ENCODE measurements around the gene CELA3A.
"Not testable (repeated sequence)": the region's sequence is repeated elsewhere in the genome, so short reads cannot be mapped to it uniquely, and the experiment has no call there.

Gene CELA3A

DNA sequence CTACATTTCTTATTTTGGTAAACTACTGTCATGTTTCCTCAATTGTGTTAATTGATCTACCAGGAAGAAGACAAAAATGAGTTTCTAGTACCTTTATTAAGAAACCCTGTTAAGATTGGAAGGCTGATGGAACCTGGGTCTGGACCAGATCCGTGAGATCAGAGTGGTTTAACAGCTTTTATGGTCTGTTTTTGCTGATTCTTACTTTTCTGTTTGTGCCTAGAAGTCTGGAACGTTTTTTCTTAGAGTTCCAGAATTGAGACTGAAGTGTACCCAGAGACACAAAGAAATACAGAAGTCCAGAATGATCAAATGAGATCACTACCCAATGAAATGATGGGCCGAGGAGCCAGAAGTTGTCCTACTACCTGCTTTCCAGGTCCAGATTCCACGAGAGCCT is 28.6 kb downstream of the CELA3A start:
- Histone ChIP-seq H3K9me2 (replicated peaks; ENCODE audit: low read depth, low read length) (no peaks in the 10 kb centered on the region), H3K4me1 (ENCODE audit: insufficient read depth, low read length, poor library complexity, severe bottlenecking) (peaks cover 5% of the 10 kb centered on the region), H3K9ac (ENCODE audit: low read depth, low read length, poor library complexity, severe bottlenecking) (no peak overlapping the region), H3F3A (ENCODE audit: low read depth) (0 out of 2 replicates have a peak, but pooled peaks cover 1% of the 10 kb centered on the region), H3K4me3 (ENCODE audit: low read length, poor library complexity, severe bottlenecking) (no peak overlapping the region), H3K9me3 (ENCODE audit: insufficient read depth, low read depth, low read length) (no peaks in the 10 kb centered on the region), H4K20me1 (ENCODE audit: insufficient read depth, low read length, poor library complexity, severe bottlenecking) (peaks cover 8% of the 10 kb centered on the region), H2AFZ (ENCODE audit: low read length) (no peak overlapping the region), H3K27me3 (ENCODE audit: insufficient read depth, low read length, poor library complexity, severe bottlenecking) (no peaks in the 10 kb centered on the region), H3K36me3 (ENCODE audit: insufficient read depth, low read length) (no peaks in the 10 kb centered on the region), H3K79me2 (ENCODE audit: insufficient read depth, low read length) (peaks cover 13% of the 10 kb centered on the region), H3K4me2 (ENCODE audit: low read depth, low read length, poor library complexity, severe bottlenecking) (no peak overlapping the region)
- no peak for TF ChIP-seq EZH2phosphoT487 (IDR thresholded peaks at IDR 0.05; ENCODE audit: borderline replicate concordance)
- TF ChIP-seq, protein P1, sequence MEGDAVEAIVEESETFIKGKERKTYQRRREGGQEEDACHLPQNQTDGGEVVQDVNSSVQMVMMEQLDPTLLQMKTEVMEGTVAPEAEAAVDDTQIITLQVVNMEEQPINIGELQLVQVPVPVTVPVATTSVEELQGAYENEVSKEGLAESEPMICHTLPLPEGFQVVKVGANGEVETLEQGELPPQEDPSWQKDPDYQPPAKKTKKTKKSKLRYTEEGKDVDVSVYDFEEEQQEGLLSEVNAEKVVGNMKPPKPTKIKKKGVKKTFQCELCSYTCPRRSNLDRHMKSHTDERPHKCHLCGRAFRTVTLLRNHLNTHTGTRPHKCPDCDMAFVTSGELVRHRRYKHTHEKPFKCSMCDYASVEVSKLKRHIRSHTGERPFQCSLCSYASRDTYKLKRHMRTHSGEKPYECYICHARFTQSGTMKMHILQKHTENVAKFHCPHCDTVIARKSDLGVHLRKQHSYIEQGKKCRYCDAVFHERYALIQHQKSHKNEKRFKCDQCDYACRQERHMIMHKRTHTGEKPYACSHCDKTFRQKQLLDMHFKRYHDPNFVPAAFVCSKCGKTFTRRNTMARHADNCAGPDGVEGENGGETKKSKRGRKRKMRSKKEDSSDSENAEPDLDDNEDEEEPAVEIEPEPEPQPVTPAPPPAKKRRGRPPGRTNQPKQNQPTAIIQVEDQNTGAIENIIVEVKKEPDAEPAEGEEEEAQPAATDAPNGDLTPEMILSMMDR (conservative IDR thresholded peaks at IDR 0.05; ENCODE audit: low read length) = no peak

DNA sequence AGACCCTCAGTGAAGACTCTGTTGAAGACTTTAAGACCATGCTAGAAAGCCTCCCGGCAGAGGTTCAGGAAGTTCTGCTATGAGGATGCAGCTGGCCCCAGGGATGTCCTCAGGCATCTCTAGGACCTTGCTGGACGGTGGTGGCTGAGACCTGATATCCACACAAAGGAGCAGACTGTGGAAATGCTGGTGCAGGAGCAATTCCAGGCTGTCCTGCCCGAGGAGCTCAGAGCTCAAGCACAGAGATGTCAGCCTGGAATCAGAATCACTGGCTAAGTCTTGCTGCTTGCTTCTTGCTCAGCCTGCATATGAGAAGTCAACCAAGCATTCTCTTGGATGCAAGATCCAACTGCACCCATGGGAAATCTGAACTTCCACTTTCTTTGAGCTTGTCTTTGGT is 29.0 kb downstream of the CELA3A start:
- H3K27me3 ChIP-seq (ENCODE audit: insufficient read depth, low read length, poor library complexity, severe bottlenecking) = no peaks in the 10 kb centered on the region
- peaks cover 13% of the 10 kb centered on the region for H3K79me2 ChIP-seq (ENCODE audit: insufficient read depth, low read length)
- no peak for TF ChIP-seq EZH2phosphoT487 (IDR thresholded peaks at IDR 0.05; ENCODE audit: borderline replicate concordance)
- TF ChIP-seq, protein P1 (conservative IDR thresholded peaks at IDR 0.05; ENCODE audit: low read length) = no peak
- H3K9me3 ChIP-seq (ENCODE audit: insufficient read depth, low read depth, low read length) = no peaks in the 10 kb centered on the region
- no peak overlapping the region for H3K4me3 ChIP-seq (ENCODE audit: low read length, poor library complexity, severe bottlenecking)
- H3K4me2 ChIP-seq (ENCODE audit: low read depth, low read length, poor library complexity, severe bottlenecking) = no peak overlapping the region
- H3K9ac ChIP-seq (ENCODE audit: low read depth, low read length, poor library complexity, severe bottlenecking) = no peak overlapping the region
- H2AFZ ChIP-seq (ENCODE audit: low read length) = no peak overlapping the region
- H3F3A ChIP-seq (ENCODE audit: low read depth) = no peaks in the 10 kb centered on the region
- H3K4me1 ChIP-seq (ENCODE audit: insufficient read depth, low read length, poor library complexity, severe bottlenecking) = peaks cover 5% of the 10 kb centered on the region
- no peaks in the 10 kb centered on the region for H3K9me2 ChIP-seq (replicated peaks; ENCODE audit: low read depth, low read length)
- peaks cover 8% of the 10 kb centered on the region for H4K20me1 ChIP-seq (ENCODE audit: insufficient read depth, low read length, poor library complexity, severe bottlenecking)
- H3K36me3 ChIP-seq (ENCODE audit: insufficient read depth, low read length) = no peaks in the 10 kb centered on the region

DNA sequence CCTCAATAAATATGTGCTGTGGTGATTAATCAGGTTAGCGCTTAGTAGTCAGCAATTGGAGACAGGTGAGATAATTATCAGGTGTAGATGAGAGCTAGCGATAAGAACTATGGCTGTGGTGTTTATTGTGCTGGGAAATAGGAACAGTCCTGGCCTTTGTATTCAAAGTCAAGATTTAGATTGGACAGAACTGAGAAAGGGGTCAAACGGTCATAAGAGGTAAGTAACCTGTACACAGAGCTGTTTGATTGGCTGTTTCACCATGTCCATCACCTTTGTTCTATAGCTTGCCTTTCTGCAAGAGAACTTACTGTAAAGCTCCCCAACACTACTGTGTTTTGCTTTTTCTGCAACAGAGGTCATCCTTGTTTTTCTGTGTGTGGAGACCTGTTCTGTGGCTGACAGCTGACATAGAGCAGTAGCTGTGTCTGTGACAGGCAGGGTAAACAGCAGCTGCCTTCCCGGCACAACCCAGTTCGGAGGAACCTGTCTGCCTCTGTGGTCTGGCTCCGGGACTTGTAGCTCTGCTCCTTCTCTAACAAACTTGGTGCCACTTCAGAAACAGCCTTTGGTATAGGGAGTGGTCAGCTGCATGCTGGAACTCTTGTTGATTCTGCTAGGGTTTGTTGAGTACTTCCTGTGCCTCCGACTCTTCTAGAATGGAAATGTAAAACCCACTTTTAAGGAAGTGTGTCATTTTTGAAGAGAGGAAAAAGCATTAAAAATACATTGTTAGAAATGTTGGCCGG is 29.9 kb downstream of the CELA3A start:
- Histone ChIP-seq H3K27me3 (ENCODE audit: insufficient read depth, low read length, poor library complexity, severe bottlenecking) (no peaks in the 10 kb centered on the region), H3F3A (ENCODE audit: low read depth) (no peaks in the 10 kb centered on the region)

DNA sequence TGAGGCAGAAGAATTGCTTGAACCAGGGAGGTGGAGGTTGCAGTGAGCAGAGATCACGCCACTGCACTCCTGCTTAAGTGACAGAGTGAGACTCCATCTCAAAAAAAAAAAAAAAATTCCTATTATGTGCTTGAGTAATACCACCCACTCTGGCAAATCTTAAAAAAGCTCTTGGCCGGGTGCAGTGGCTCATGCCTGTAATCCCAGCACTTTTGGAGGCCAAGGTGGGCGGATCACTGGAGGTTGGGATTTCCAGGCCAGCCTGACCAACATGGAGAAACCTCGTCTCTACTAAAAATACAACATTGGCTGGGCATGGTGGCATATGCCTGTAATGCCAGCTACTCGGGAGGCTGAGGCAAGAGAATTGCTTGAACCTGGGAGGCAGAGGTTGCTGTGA is 33.4 kb downstream of the CELA3A start:
- H3K36me3 ChIP-seq (ENCODE audit: insufficient read depth, low read length); H3K4me2 ChIP-seq (ENCODE audit: low read depth, low read length, poor library complexity, severe bottlenecking); H3K9me2 ChIP-seq (replicated peaks; ENCODE audit: low read depth, low read length); H3K9me3 ChIP-seq (ENCODE audit: insufficient read depth, low read depth, low read length); H3F3A ChIP-seq (ENCODE audit: low read depth); H2AFZ ChIP-seq (ENCODE audit: low read length); H3K27me3 ChIP-seq (ENCODE audit: insufficient read depth, low read length, poor library complexity, severe bottlenecking); H4K20me1 ChIP-seq (ENCODE audit: insufficient read depth, low read length, poor library complexity, severe bottlenecking); H3K9ac ChIP-seq (ENCODE audit: low read depth, low read length, poor library complexity, severe bottlenecking); H3K79me2 ChIP-seq (ENCODE audit: insufficient read depth, low read length); H3K4me3 ChIP-seq (ENCODE audit: low read length, poor library complexity, severe bottlenecking): not testable (repeated sequence)
- peaks cover 17% of the 10 kb centered on the region for H3K4me1 ChIP-seq (ENCODE audit: insufficient read depth, low read length, poor library complexity, severe bottlenecking)

More for the DNA sequence above, 29.9 kb downstream of the CELA3A start:
- H3K4me3 ChIP-seq (ENCODE audit: low read length, poor library complexity, severe bottlenecking) = no peak overlapping the region
- no peak for TF ChIP-seq EZH2phosphoT487 (IDR thresholded peaks at IDR 0.05; ENCODE audit: borderline replicate concordance)
- TF ChIP-seq, protein P1 (conservative IDR thresholded peaks at IDR 0.05; ENCODE audit: low read length) = no peak
- H3K9me2 ChIP-seq (replicated peaks; ENCODE audit: low read depth, low read length) = no peaks in the 10 kb centered on the region
- H3K4me2 ChIP-seq (ENCODE audit: low read depth, low read length, poor library complexity, severe bottlenecking) = no peak overlapping the region
- H3K9ac ChIP-seq (ENCODE audit: low read depth, low read length, poor library complexity, severe bottlenecking) = no peak overlapping the region
- H3K4me1 ChIP-seq (ENCODE audit: insufficient read depth, low read length, poor library complexity, severe bottlenecking) = peaks cover 3% of the 10 kb centered on the region
- peaks cover 2% of the 10 kb centered on the region for H4K20me1 ChIP-seq (ENCODE audit: insufficient read depth, low read length, poor library complexity, severe bottlenecking)
- H3K9me3 ChIP-seq (ENCODE audit: insufficient read depth, low read depth, low read length) = no peaks in the 10 kb centered on the region
- H3K79me2 ChIP-seq (ENCODE audit: insufficient read depth, low read length) = peaks cover 7% of the 10 kb centered on the region
- no peaks in the 10 kb centered on the region for H3K36me3 ChIP-seq (ENCODE audit: insufficient read depth, low read length)
- H2AFZ ChIP-seq (ENCODE audit: low read length) = no peak overlapping the region

Data from Loucy (cell line).